Fibroblast of villous mesenchyme (primary cell): ENCODE results near the gene CCDC7. TPM values are rescaled to one million over a fixed set of nuclear protein-coding genes. Genes with fewer than 3 reads are reported as not detected.
"Not testable (repeated sequence)": the region's sequence is repeated elsewhere in the genome, so short reads cannot be mapped to it uniquely, and the experiment has no call there.

Experiments used
- DNase-seq: peaks from one replicate; pipeline ENCODE4 v3.0.0-alpha.2; 2010; ENCODE audit warnings: low read depth
- H3K4me3 ChIP-seq: 2 replicates; pipeline ENCODE4 v1.5.1; 2011; ENCODE audit warnings: low read depth, mild to moderate bottlenecking, low read length
- CTCF ChIP-seq: IDR thresholded peaks from 2 replicates; pipeline ENCODE4 v1.5.1; 2012; ENCODE audit warnings: low read depth, mild to moderate bottlenecking, low read length; ENCODE audit not compliant: insufficient read depth
- total RNA-seq: library from RNA; depleted of rRNA; stranded (reverse); fragments of >200 nt; gene quantifications from 2 replicates; pipeline ENCODE4 v1.2.3, GENCODE V29; 2012

Gene CCDC7
- total RNA-seq, 1 donor, result 20.3 TPM

DNA sequence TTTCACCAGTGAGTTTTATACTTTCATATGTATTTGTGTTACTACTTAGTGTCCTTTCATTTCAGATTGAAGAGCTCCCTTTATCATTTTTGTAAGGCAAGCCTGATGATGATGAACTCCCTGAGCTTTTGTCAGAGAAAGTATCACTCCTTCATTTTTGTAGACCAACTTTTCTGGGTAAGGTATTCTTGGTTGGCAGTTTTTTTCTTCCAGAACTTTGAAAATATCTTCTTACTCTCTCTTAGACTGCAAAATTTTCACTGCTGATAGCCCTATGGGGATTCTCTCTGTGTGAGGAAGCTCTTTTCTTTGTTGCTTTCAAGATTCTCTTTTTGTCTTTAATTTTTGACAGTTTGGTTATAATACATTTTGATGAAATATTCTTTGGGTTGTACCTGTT is 35.7 kb downstream of the CCDC7 start:
- no peak for DNase-seq
- no peak overlapping the region for H3K4me3 ChIP-seq
- no peak for TF ChIP-seq CTCF

GRCh38 chr10:32483019-32483502 is 37.1 kb downstream of the CCDC7 start:
- DNase-seq, H3K4me3 ChIP-seq: not testable (repeated sequence)

DNA sequence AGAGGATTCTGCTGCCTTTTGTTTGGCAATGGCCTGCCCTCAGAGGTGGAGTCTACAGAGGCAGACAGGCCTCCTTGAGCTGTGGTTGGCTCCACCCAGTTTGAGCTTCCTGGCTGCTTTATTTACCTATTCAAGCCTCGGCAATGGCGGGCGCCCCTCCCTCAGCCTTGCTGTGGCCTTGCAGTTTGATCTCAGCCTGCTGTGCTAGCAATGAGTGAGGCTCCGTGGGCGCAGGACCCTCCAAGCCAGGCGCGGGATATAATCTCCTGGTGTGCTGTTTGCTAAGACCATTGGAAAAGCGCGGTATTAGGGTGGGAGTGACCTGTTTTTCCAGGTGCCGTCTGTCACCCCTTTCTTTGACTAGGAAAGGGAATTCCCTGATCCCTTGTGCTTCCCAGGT is 42.1 kb downstream of the CCDC7 start:
- not testable (repeated sequence) for H3K4me3 ChIP-seq, DNase-seq

DNA sequence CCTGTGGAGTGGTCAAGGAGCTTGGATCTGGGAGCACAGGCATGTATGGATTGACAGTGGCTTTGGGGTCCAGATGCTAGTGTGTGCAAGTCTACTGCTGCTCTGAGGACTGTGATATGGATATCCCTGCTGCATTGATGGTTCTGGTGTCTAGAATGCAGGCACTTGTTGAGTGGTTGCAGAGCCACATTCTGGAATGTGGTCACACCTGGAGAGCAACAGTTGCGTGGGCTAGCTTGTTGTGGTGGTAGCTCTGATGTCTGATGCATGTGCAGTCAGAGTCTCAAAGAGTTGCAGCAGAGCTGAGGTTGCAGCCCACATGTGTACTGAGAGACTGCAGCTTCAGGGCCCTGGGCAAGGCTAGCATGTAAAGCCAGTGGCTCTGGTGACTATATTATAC is 43.2 kb downstream of the CCDC7 start:
- TF ChIP-seq CTCF, result no peak
- DNase-seq, result no peak

DNA sequence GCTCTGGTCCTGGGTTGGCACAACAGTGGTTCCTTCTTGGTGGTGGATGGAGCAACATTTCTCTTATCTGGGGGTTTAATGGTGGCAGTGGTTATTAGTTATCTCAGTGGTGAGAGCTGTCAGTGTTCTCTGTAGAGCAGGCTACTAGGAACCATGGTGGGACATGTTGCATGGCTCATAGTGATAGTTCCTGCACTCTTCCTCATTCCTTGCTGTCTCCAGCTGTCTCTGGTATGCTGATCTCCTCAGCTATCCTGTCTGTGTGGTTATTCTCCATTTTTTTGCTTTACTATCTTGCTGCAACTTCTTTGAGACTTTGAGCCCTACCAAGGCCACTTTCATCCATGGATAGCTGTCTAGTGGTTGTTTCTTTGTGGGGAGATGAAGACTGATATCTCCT is 44.0 kb downstream of the CCDC7 start:
- no peak for DNase-seq
- no peak overlapping the region for H3K4me3 ChIP-seq
- TF ChIP-seq CTCF, result no peak

More for the DNA sequence above, 43.2 kb downstream of the CCDC7 start:
- H3K4me3 ChIP-seq, result no peak overlapping the region

GRCh38 chr10:32494562-32494961 is 48.6 kb downstream of the CCDC7 start:
- not testable (repeated sequence) for H3K4me3 ChIP-seq, DNase-seq

DNA sequence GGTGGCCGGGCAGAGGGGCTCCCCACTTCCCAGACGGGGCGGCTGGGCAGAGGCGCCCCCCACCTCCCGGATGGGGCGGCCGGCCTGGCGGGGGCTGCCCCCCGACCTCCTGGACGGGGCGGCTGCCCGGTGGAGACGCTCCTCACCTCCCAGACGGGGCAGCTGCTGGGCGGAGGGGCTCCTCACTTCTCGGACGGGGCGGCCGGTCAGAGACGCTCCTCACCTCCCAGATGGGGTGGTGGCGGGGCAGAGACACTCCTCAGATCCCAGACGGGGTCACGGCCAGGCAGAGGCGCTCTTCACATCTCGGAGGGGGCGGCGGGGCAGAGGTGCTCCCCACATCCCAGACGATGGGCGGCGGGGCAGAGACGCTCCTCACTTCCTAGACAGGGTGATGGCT is 54.2 kb downstream of the CCDC7 start:
- not testable (repeated sequence) for DNase-seq, H3K4me3 ChIP-seq

- no peak overlapping the region for H3K4me3 ChIP-seq
- no peak for DNase-seq
Measured at GRCh38 chr10:32501906-32502305, 56.0 kb downstream of the CCDC7 start.

GRCh38 chr10:32505762-32506420 is 60.0 kb downstream of the CCDC7 start:
- DNase-seq, H3K4me3 ChIP-seq: not testable (repeated sequence)

More at GRCh38 chr10:32501906-32502305, 56.0 kb downstream of the CCDC7 start:
- no peak for TF ChIP-seq CTCF

GRCh38 chr10:32511599-32511998 is 65.7 kb downstream of the CCDC7 start:
- DNase-seq, result no peak
- no peak for TF ChIP-seq CTCF
- no peak overlapping the region for H3K4me3 ChIP-seq
